GM23338 (cell line): ENCODE results near the gene EEPD1.

Source experiments
- CREB1 ChIP-seq: fragments of 250-450 bp; sonication (Bioruptor Pico); IDR thresholded peaks from 2 replicates; pipeline ENCODE4 v1.5.0; 2020; ENCODE audit warnings: low read depth, mild to moderate bottlenecking, moderate library complexity
- EZH2 ChIP-seq: fragments of 200-600 bp; sonication (generic); IDR thresholded peaks from one replicate; pipeline ENCODE4 v1.8.0; 2017; ENCODE audit warnings: antibody characterized with exemption, mild to moderate bottlenecking, low read depth; ENCODE audit not compliant: unreplicated experiment
- EZH2phosphoT487 ChIP-seq: fragments of 200-600 bp; sonication (generic); IDR thresholded peaks from one replicate; pipeline ENCODE4 v1.8.1; 2018; ENCODE audit warnings: antibody characterized with exemption; ENCODE audit not compliant: unreplicated experiment
- JUNB ChIP-seq: IDR thresholded peaks from one replicate; pipeline ENCODE4 v1.6.1; 2016; ENCODE audit warnings: antibody characterized with exemption; ENCODE audit not compliant: unreplicated experiment
- POLR2AphosphoS5 ChIP-seq: IDR thresholded peaks from 2 replicates; pipeline ENCODE4 v1.6.1; 2016; ENCODE audit warnings: antibody characterized with exemption, low read depth
- STAT1 ChIP-seq: IDR thresholded peaks from one replicate; pipeline ENCODE4 v1.6.1; 2016; ENCODE audit warnings: antibody characterized with exemption; ENCODE audit not compliant: unreplicated experiment
- ZNF114 ChIP-seq: fragments of 250-450 bp; sonication (Bioruptor Pico); IDR thresholded peaks from 2 replicates; pipeline ENCODE4 v1.5.0; 2020; ENCODE audit warnings: mild to moderate bottlenecking, moderate library complexity
- ZNF331 ChIP-seq: fragments of 250-450 bp; sonication (Bioruptor Pico); IDR thresholded peaks from 2 replicates; pipeline ENCODE4 v1.5.0; 2020; ENCODE audit warnings: low read depth, mild to moderate bottlenecking, moderate library complexity
- TF ChIP-seq, protein P1 (sequence below), 2 experiments: fragments of 200-600 bp in 1 of 2; sonication (generic) in 1 of 2; conservative IDR thresholded peaks; 2 replicates each; pipeline versions ENCODE4 v1.5.1 to v1.6.1; 2016 to 2017; ENCODE audit warnings: antibody characterized with exemption in 2 of 2, low read depth in 2 of 2, mild to moderate bottlenecking in 2 of 2, moderate library complexity in 1 of 2
- TF ChIP-seq, protein P2 (sequence below): IDR thresholded peaks from one replicate; pipeline ENCODE4 v1.6.1; 2018; ENCODE audit warnings: antibody characterized with exemption; ENCODE audit not compliant: unreplicated experiment
- TF ChIP-seq, protein P3 (sequence below): IDR thresholded peaks from 2 replicates; pipeline ENCODE4 v1.6.1; 2016; ENCODE audit warnings: antibody characterized with exemption

DNA sequence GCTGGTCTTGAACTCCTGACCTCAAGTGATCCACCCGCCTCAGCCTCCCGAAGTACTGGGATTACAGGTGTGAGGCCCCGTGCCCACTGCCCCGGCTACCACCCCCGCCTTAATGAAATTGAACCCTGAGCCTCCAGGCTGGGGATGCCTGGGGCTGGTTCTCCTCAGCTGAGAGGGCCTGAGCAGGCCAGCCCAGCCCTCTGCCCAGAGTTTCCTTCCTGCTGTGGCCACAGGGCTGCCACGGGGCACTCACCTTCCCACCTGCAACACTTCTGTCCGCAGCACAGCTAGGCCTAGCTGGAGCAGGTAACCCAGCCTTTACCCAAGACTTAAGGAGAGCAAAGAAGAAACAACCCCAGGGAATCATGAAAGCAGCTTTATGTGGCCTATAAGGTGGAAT, 158.5 kb downstream of the EEPD1 start:
- no peak for TF ChIP-seq EZH2
- TF ChIP-seq, protein P1, sequence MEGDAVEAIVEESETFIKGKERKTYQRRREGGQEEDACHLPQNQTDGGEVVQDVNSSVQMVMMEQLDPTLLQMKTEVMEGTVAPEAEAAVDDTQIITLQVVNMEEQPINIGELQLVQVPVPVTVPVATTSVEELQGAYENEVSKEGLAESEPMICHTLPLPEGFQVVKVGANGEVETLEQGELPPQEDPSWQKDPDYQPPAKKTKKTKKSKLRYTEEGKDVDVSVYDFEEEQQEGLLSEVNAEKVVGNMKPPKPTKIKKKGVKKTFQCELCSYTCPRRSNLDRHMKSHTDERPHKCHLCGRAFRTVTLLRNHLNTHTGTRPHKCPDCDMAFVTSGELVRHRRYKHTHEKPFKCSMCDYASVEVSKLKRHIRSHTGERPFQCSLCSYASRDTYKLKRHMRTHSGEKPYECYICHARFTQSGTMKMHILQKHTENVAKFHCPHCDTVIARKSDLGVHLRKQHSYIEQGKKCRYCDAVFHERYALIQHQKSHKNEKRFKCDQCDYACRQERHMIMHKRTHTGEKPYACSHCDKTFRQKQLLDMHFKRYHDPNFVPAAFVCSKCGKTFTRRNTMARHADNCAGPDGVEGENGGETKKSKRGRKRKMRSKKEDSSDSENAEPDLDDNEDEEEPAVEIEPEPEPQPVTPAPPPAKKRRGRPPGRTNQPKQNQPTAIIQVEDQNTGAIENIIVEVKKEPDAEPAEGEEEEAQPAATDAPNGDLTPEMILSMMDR (conservative IDR thresholded peaks at IDR 0.05; ENCODE audit: low read depth in 2 of 2): no peak
- no peak for TF ChIP-seq ZNF114 (CRISPR knock-in tag)
- TF ChIP-seq, protein P2, sequence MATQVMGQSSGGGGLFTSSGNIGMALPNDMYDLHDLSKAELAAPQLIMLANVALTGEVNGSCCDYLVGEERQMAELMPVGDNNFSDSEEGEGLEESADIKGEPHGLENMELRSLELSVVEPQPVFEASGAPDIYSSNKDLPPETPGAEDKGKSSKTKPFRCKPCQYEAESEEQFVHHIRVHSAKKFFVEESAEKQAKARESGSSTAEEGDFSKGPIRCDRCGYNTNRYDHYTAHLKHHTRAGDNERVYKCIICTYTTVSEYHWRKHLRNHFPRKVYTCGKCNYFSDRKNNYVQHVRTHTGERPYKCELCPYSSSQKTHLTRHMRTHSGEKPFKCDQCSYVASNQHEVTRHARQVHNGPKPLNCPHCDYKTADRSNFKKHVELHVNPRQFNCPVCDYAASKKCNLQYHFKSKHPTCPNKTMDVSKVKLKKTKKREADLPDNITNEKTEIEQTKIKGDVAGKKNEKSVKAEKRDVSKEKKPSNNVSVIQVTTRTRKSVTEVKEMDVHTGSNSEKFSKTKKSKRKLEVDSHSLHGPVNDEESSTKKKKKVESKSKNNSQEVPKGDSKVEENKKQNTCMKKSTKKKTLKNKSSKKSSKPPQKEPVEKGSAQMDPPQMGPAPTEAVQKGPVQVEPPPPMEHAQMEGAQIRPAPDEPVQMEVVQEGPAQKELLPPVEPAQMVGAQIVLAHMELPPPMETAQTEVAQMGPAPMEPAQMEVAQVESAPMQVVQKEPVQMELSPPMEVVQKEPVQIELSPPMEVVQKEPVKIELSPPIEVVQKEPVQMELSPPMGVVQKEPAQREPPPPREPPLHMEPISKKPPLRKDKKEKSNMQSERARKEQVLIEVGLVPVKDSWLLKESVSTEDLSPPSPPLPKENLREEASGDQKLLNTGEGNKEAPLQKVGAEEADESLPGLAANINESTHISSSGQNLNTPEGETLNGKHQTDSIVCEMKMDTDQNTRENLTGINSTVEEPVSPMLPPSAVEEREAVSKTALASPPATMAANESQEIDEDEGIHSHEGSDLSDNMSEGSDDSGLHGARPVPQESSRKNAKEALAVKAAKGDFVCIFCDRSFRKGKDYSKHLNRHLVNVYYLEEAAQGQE: no peak
- TF ChIP-seq POLR2AphosphoS5: no peak
- TF ChIP-seq EZH2phosphoT487: no peak
- TF ChIP-seq, protein P3, sequence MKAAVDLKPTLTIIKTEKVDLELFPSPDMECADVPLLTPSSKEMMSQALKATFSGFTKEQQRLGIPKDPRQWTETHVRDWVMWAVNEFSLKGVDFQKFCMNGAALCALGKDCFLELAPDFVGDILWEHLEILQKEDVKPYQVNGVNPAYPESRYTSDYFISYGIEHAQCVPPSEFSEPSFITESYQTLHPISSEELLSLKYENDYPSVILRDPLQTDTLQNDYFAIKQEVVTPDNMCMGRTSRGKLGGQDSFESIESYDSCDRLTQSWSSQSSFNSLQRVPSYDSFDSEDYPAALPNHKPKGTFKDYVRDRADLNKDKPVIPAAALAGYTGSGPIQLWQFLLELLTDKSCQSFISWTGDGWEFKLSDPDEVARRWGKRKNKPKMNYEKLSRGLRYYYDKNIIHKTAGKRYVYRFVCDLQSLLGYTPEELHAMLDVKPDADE: no peak
- TF ChIP-seq JUNB: no peak
- TF ChIP-seq ZNF331 (CRISPR knock-in tag): no peak
- TF ChIP-seq STAT1: no peak
- TF ChIP-seq CREB1 (CRISPR knock-in tag): no peak
